Panc1 (cell line): ENCODE data around the gene RFT1. TPM values are rescaled to one million over a fixed set of nuclear protein-coding genes. Genes with fewer than 3 reads are reported as not detected.

ENCODE experiments used
- ATAC-seq: fragments of 200-7000 bp; cut with Tn5 transposase; 2 replicates; pipeline ENCODE4 v1.9.1; 2020; ENCODE audit warnings: mild to moderate bottlenecking, moderate library complexity
- BruUV-seq: library from RNA; stranded (reverse); fragments of 400-500 nt; replicated peaks from 2 replicates; lab custom pipeline; 2021; lab: Mats Ljungman, UMichigan
- CTCF ChIA-PET: fragments of 300-600 bp; sonication (Branson Sonifier 250); formaldehyde crosslinking; loops from one replicate; lab custom pipeline; 2022; ENCODE audit warnings: antibody characterized with exemption; lab: Charles Lee
- POLR2A ChIA-PET: fragments of 300-600 bp; sonication (Branson Sonifier 250); formaldehyde crosslinking; loops from one replicate; lab custom pipeline; 2022; ENCODE audit warnings: antibody characterized with exemption; lab: Charles Lee
- DNase-seq: peaks from one replicate; pipeline ENCODE4 v3.0.0-alpha.2; 2010; ENCODE audit warnings: low read depth, low spot score
- H3K27ac ChIP-seq: 2 replicates; pipeline ENCODE4 v1.5.1; 2011; ENCODE audit warnings: mild to moderate bottlenecking, low read length, inconsistent platforms
- H3K27me3 ChIP-seq: fragments of 200-500 bp; sonication (Bioruptor generic); 2 replicates; pipeline ENCODE4 v1.6.0; 2014; ENCODE audit warnings: low read length, inconsistent platforms; ENCODE audit not compliant: control insufficient read depth, insufficient read depth
- H3K36me3 ChIP-seq: fragments of 200-500 bp; sonication (Bioruptor generic); 2 replicates; pipeline ENCODE4 v1.5.1; 2014; ENCODE audit warnings: inconsistent platforms, mild to moderate bottlenecking, low read length, moderate library complexity; ENCODE audit not compliant: control insufficient read depth, insufficient read depth
- H3K4me1 ChIP-seq: 2 replicates; pipeline ENCODE4 v1.5.1; 2011; ENCODE audit warnings: inconsistent platforms, mild to moderate bottlenecking, low read length, moderate library complexity; ENCODE audit not compliant: control insufficient read depth, insufficient read depth
- H3K4me3 ChIP-seq, 2 experiments: 2 replicates each; pipeline ENCODE4 v1.5.1; 2011 to 2012; ENCODE audit warnings: low read depth in 2 of 2, low read length in 2 of 2, mild to moderate bottlenecking in 2 of 2, inconsistent platforms in 1 of 2, moderate library complexity in 1 of 2
- H3K9me3 ChIP-seq: fragments of 200-500 bp; sonication (Bioruptor generic); 2 replicates; pipeline ENCODE4 v1.5.1; 2014; ENCODE audit warnings: low read depth, mild to moderate bottlenecking, inconsistent platforms, low read length, moderate library complexity; ENCODE audit not compliant: control insufficient read depth, insufficient read depth
- CTCF ChIP-seq: fragments of 450-650 bp; IDR thresholded peaks from 2 replicates; pipeline ENCODE4 v1.5.1; 2017; ENCODE audit warnings: mild to moderate bottlenecking
- POLR2AphosphoS5 ChIP-seq: IDR thresholded peaks from 2 replicates; pipeline ENCODE4 v1.6.1; 2012; ENCODE audit warnings: mild to moderate bottlenecking, low read depth, low read length, moderate library complexity
- REST ChIP-seq, 2 experiments: IDR thresholded peaks; 2 replicates each; pipeline ENCODE4 v1.6.1; 2011 to 2012; ENCODE audit warnings: low read depth in 2 of 2, control low read depth in 1 of 2, low read length in 1 of 2, mild to moderate bottlenecking in 1 of 2, moderate library complexity in 1 of 2; ENCODE audit not compliant: insufficient read depth in 1 of 2
- SIN3A ChIP-seq: IDR thresholded peaks from 2 replicates; pipeline ENCODE4 v1.6.1; 2012; ENCODE audit warnings: low read depth, mild to moderate bottlenecking, low read length, moderate library complexity, borderline replicate concordance; ENCODE audit not compliant: insufficient read depth
- TCF7L2 ChIP-seq: IDR thresholded peaks from 2 replicates; pipeline ENCODE4 v1.6.1; 2011; ENCODE audit warnings: mild to moderate bottlenecking, low read depth, low read length, inconsistent platforms
- in situ Hi-C: cut with HindIII; loops from 2 replicates; pipeline ENCODE4 v1.10.0; 2016; ENCODE audit warnings: low sequenced_read_pairs, low pct_unique_long_range_greater_than_20kb
- intact Hi-C: fragments of 100-400 bp; cut with micrococcal nuclease; formaldehyde crosslinking; loops from one replicate; pipeline ENCODE4 v1.10.0; 2022; ENCODE audit not compliant: unreplicated experiment
- total RNA-seq: library from RNA; stranded (reverse); gene quantifications from one replicate; pipeline ENCODE4 v1.2.1, GENCODE V29; 2021; ENCODE audit not compliant: unreplicated experiment

RFT1 gene
- total RNA-seq, 1 experiment from 2014 or later: 21.0 TPM

- in situ Hi-C loops: no loop called here
- intact Hi-C loops: no loop called here
- TF ChIP-seq CTCF: no peak
- no peak for TF ChIP-seq POLR2AphosphoS5
- TF ChIP-seq TCF7L2: no peak
- no peak for TF ChIP-seq SIN3A
- no peak for TF ChIP-seq REST (IDR thresholded peaks at IDR 0.05; ENCODE audit: insufficient read depth in 1 of 2, low read depth in 2 of 2, low read length in 1 of 2)
- no peaks in the 10 kb centered on the region for H3K36me3 ChIP-seq
- no peaks in the 10 kb centered on the region for H3K9me3 ChIP-seq
- no peak for DNase-seq
- no peak overlapping the region for H3K4me3 ChIP-seq
- no peaks in the 10 kb centered on the region for H3K27me3 ChIP-seq
- ChIA-PET CTCF (interaction anchor here (0.6 to 0.7 kb wide), 3 partner anchors 182 to 359 kb away, joined by 3 to 4 read pairs (median 3); partner anchors contain the start of gene STIMATE), POLR2A (no interaction called here)
- H3K4me1 ChIP-seq: no peaks in the 10 kb centered on the region
- ATAC-seq: no peak
- H3K27ac ChIP-seq: no peak overlapping the region
- no TSS peak for BruUV-seq
Observed at GRCh38 chr3:53079147-53079546, 51.1 kb downstream of the RFT1 start.

DNA sequence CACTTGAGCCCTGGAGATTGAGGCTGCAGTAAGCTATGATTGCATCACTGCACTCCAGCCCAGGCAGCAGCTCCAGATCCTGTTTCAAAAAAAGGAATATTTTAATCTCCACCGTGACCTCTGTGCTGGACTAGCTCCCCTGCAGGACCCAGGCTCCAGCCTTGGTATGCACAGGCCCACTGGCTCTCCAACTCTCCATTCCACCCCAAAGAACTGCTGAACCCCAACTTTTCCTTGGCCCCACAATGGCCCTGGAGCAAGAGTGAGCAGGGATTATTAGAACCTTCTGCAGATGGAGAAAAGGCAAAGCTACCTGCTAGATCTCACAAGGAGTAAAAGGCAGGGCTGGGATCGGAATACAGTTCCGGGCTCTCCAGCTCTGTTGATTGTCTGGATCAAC lies 51.6 kb downstream of the RFT1 start:
- in situ Hi-C loops (no loop called here), intact Hi-C loops (no loop called here)
- H3K27ac ChIP-seq: no peak overlapping the region
- no peak for TF ChIP-seq TCF7L2
- no peak for TF ChIP-seq REST (IDR thresholded peaks at IDR 0.05; ENCODE audit: insufficient read depth in 1 of 2, low read depth in 2 of 2, low read length in 1 of 2)
- TF ChIP-seq SIN3A: no peak
- TF ChIP-seq CTCF: no peak
- TF ChIP-seq POLR2AphosphoS5: no peak
- H3K9me3 ChIP-seq: no peaks in the 10 kb centered on the region
- H3K36me3 ChIP-seq: no peaks in the 10 kb centered on the region
- peaks cover 2% of the 10 kb centered on the region for H3K4me1 ChIP-seq
- ChIA-PET POLR2A (interaction anchor here (0.5 kb wide), 1 partner anchor 30 kb away, joined by 4 read pairs; no protein-coding TSS in a partner anchor), CTCF (no interaction called here)
- H3K4me3 ChIP-seq: no peak overlapping the region
- DNase-seq (no peak), ATAC-seq (no peak)
- H3K27me3 ChIP-seq: no peaks in the 10 kb centered on the region
- no TSS peak for BruUV-seq
